ENCODE results near the gene TRIM67. TPM values are rescaled to one million over a fixed set of nuclear protein-coding genes. Genes with fewer than 3 reads are reported as not detected.
"Not testable (repeated sequence)": the region's sequence is repeated elsewhere in the genome, so short reads cannot be mapped to it uniquely, and the experiment has no call there.

Gene TRIM67
- total RNA-seq, 1 experiment from 2014 or later, result 0.54 TPM

DNA sequence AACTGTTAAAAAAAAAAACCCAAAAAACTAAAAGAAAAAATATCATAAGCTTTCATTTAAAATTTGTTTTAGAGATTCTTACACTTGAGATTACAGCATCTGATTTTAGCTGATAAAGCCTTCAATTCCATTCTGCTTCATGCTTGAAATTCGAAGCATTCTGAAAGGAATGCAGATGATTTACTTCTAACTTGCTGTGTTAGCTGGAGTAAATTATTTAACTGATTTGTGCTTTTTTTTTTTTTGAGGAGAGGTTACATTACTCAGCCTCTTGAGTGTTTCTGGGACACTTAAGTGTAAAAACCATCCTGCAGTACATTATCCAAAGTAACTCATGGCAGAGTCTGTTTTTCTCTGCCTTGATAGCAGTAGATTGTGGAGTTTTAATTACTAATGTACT lies 4.5 kb upstream of the TRIM67 start:
- H3K36me3 ChIP-seq (ENCODE audit: control insufficient read depth, insufficient read depth, low read length), result no peaks in the 10 kb centered on the region
- DNase-seq, result no peak
- no peak overlapping the region for H3K4me3 Mint-ChIP-seq (ENCODE audit: unreplicated experiment)
- H3K36me3 Mint-ChIP-seq (ENCODE audit: insufficient read depth, unreplicated experiment), result no peaks in the 10 kb centered on the region
- BruUV-seq (replicated peaks), result no TSS peak
- H3K27ac Mint-ChIP-seq (ENCODE audit: unreplicated experiment), result no peak overlapping the region
- ChIA-PET CTCF (no interaction called here), POLR2A (no interaction called here)
- H3K27me3 ChIP-seq (replicated peaks; ENCODE audit: control insufficient read depth, insufficient read depth, low read length), result no peaks in the 10 kb centered on the region
- peaks cover 8% of the 10 kb centered on the region for H3K9me3 Mint-ChIP-seq (ENCODE audit: unreplicated experiment)
- peaks cover under 1% of the 10 kb centered on the region; the same call in 1 of the 2 replicates for H3K9me3 ChIP-seq
- TF ChIP-seq, protein P1, sequence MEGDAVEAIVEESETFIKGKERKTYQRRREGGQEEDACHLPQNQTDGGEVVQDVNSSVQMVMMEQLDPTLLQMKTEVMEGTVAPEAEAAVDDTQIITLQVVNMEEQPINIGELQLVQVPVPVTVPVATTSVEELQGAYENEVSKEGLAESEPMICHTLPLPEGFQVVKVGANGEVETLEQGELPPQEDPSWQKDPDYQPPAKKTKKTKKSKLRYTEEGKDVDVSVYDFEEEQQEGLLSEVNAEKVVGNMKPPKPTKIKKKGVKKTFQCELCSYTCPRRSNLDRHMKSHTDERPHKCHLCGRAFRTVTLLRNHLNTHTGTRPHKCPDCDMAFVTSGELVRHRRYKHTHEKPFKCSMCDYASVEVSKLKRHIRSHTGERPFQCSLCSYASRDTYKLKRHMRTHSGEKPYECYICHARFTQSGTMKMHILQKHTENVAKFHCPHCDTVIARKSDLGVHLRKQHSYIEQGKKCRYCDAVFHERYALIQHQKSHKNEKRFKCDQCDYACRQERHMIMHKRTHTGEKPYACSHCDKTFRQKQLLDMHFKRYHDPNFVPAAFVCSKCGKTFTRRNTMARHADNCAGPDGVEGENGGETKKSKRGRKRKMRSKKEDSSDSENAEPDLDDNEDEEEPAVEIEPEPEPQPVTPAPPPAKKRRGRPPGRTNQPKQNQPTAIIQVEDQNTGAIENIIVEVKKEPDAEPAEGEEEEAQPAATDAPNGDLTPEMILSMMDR (IDR thresholded peaks at IDR 0.05; ENCODE audit: insufficient read depth in 1 of 2, low read depth in 1 of 2, low read length in 1 of 2, severe bottlenecking in 1 of 2, unreplicated experiment in 1 of 2), result no peak
- H3K27me3 Mint-ChIP-seq (ENCODE audit: insufficient read depth, unreplicated experiment), result no peaks in the 10 kb centered on the region
- no peaks in the 10 kb centered on the region for H3K4me1 Mint-ChIP-seq (ENCODE audit: low read depth, unreplicated experiment)
- H3K4me1 ChIP-seq, result no peaks in the 10 kb centered on the region
- intact Hi-C loops (cut with micrococcal nuclease; ENCODE audit: unreplicated experiment), result no loop called here
- no peak overlapping the region for H3K4me3 ChIP-seq (ENCODE audit: low read depth, low read length)

DNA sequence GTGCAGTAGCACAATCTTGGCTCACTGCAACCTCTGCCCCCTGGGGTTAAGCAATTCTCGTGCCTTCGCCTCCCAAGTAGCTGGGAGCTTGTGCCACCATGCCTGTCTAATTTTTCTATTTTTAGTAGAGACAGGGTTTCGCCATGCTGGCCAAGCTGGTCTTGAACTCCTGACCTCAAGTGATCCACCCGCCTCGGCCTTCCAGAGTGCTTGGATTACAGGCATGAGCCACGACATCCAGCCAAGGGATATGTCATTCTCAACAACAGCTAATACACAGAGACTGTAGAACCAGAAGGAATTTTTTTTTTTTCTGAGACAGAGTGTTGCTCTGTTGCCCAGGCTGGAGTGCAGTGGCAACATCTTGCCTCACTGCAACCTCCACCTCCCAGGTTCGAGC lies 3.7 kb upstream of the TRIM67 start:
- H3K27ac Mint-ChIP-seq (ENCODE audit: unreplicated experiment); BruUV-seq (replicated peaks); POLR2A ChIA-PET; H3K9me3 Mint-ChIP-seq (ENCODE audit: unreplicated experiment); CTCF ChIA-PET; H3K36me3 Mint-ChIP-seq (ENCODE audit: insufficient read depth, unreplicated experiment); DNase-seq; H3K4me3 Mint-ChIP-seq (ENCODE audit: unreplicated experiment); H3K36me3 ChIP-seq (ENCODE audit: control insufficient read depth, insufficient read depth, low read length); intact Hi-C loops (cut with micrococcal nuclease; ENCODE audit: unreplicated experiment); H3K4me1 Mint-ChIP-seq (ENCODE audit: low read depth, unreplicated experiment); H3K4me1 ChIP-seq; H3K4me3 ChIP-seq (ENCODE audit: low read depth, low read length); H3K9me3 ChIP-seq; H3K27me3 ChIP-seq (replicated peaks; ENCODE audit: control insufficient read depth, insufficient read depth, low read length); H3K27me3 Mint-ChIP-seq (ENCODE audit: insufficient read depth, unreplicated experiment): not testable (repeated sequence)

DNA sequence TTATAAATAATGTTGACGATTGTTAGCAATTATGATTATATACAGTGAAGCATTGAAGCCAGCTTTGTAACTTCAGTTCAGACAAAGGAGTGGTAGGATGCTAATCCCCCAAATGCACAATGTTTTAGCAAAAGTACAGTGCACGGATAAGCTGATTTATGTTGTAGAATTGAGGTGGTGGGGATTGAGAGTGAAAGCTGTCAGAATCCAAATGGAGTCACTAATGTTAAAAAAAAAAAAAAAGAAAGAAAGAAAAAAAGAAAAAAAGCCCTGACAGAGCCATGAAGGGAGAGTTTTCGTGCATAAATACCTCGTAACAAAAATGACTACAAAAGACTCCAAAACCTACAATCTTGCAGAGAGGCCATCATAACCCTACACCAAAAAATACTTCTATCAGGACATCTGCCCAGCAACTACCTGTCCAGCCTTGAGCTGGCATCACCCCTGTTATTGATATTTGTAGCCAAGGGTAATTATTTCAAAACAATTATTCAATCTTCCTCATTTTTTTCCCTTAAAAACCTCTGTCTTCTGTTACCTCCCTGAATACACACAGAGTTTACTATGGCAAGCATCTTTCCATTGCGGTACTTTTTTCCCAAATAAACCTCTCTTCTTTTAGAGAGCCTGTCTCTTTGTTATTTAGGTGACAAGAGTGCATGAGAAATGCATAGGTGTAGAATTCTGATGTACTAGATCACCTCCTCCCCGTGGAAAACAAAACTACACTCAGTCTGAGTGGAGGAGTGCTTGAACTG lies 2.5 kb upstream of the TRIM67 start:
- no peaks in the 10 kb centered on the region for H3K4me1 Mint-ChIP-seq (ENCODE audit: low read depth, unreplicated experiment)

More for the DNA sequence above, 2.5 kb upstream of the TRIM67 start:
- H3K36me3 ChIP-seq (ENCODE audit: control insufficient read depth, insufficient read depth, low read length), result no peaks in the 10 kb centered on the region
- Mint-ChIP-seq H3K4me3 (ENCODE audit: unreplicated experiment) (no peak overlapping the region), H3K27me3 (ENCODE audit: insufficient read depth, unreplicated experiment) (no peaks in the 10 kb centered on the region), H3K9me3 (ENCODE audit: unreplicated experiment) (no peaks in the 10 kb centered on the region), H3K36me3 (ENCODE audit: insufficient read depth, unreplicated experiment) (no peaks in the 10 kb centered on the region), H3K27ac (ENCODE audit: unreplicated experiment) (no peak overlapping the region)
- H3K9me3 ChIP-seq, result no peaks in the 10 kb centered on the region
- BruUV-seq (replicated peaks), result no TSS peak
- DNase-seq, result no peak
- H3K4me3 ChIP-seq (ENCODE audit: low read depth, low read length), result no peak overlapping the region
- no peaks in the 10 kb centered on the region for H3K27me3 ChIP-seq (replicated peaks; ENCODE audit: control insufficient read depth, insufficient read depth, low read length)
- TF ChIP-seq, protein P1 (IDR thresholded peaks at IDR 0.05; ENCODE audit: insufficient read depth in 1 of 2, low read depth in 1 of 2, low read length in 1 of 2, severe bottlenecking in 1 of 2, unreplicated experiment in 1 of 2), result no peak
- ChIA-PET POLR2A (no interaction called here), CTCF (no interaction called here)
- intact Hi-C loops (cut with micrococcal nuclease; ENCODE audit: unreplicated experiment), result no loop called here
- no peaks in the 10 kb centered on the region for H3K4me1 ChIP-seq

Measured in Caco-2 (cell line).